Vagina (tissue), 2 donors: Measurements from ENCODE around the gene KDM4C.

ENCODE experiments used
- CTCF ChIP-seq, 3 experiments: fragments of 450-650 bp in 2 of 3; fragments of 200-600 bp in 1 of 3; sonication (generic) in 1 of 3; IDR thresholded peaks; one replicate each; pipeline ENCODE4 v1.5.1; 2017 to 2019; ENCODE audit warnings: antibody characterized with exemption in 3 of 3, mild to moderate bottlenecking in 2 of 3, moderate library complexity in 2 of 3
- POLR2A ChIP-seq, 2 donors: fragments of 450-650 bp; IDR thresholded peaks; one replicate each; pipeline ENCODE4 v1.6.1; 2017; ENCODE audit warnings: antibody characterized with exemption in 2 of 2, mild to moderate bottlenecking in 2 of 2, moderate library complexity in 2 of 2

- TF ChIP-seq POLR2A (IDR thresholded peaks at IDR 0.05) = no peak
- TF ChIP-seq CTCF (IDR thresholded peaks at IDR 0.05) = no peak
Observed at GRCh38 chr9:7145361-7146069, 387.7 kb downstream of the KDM4C start.
